NOMO-1 treated with dmso at 0.1 percent for 144 hours (cell line): ENCODE results near the gene RPS21.

ENCODE experiments used
- DNase-seq: peaks from one replicate; lab custom pipeline; 2025; ENCODE audit not compliant: unreplicated experiment; lab: John Stamatoyannopoulos, UW

RPS21 gene

DNA sequence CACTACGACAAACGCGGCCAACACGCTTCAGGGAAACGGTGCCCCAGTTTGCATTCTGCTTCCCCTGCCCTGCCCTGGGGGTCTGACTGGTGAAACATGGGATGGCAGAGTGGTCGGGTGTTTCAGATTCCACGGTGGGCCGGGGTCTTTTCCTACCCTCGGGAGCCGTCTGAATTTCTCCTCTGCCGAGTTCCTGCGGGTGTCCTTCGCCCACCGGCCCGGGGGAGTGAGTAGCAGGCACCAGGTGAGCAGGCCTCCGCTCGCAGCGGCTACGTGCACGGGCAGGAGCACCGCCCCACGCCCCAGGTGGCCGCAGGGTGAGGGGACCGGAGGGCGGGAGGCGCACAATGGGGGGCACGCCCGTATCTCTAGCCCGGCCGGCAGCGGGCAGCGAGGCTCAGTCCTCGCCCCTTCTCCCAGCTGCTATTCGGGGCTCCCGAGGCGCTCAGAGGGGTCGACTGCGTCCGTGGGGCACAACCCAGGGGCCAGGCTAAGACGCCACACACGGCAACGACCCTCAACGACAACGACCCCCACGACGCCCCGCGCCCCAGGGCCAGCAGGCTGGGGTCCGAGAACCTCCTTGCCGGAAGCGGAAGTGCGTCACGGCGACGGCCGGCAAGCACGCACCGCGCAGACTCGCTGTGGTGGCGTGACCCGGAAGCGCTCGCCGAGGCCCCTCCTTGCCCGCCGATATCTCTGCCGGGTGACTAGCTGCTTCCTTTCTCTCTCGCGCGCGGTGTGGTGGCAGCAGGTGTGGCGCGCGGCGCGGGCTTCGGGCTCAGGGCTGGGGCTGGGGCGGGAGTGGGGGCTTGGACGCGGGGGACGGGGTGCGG is at the start of gene RPS21:
RPS21 (plus strand) TSS at position 721 of the 836 bp plus-strand sequence. CDS start 236 bp downstream, outside the sequence.
- DNase-seq, result peak; percentile 87

DNA sequence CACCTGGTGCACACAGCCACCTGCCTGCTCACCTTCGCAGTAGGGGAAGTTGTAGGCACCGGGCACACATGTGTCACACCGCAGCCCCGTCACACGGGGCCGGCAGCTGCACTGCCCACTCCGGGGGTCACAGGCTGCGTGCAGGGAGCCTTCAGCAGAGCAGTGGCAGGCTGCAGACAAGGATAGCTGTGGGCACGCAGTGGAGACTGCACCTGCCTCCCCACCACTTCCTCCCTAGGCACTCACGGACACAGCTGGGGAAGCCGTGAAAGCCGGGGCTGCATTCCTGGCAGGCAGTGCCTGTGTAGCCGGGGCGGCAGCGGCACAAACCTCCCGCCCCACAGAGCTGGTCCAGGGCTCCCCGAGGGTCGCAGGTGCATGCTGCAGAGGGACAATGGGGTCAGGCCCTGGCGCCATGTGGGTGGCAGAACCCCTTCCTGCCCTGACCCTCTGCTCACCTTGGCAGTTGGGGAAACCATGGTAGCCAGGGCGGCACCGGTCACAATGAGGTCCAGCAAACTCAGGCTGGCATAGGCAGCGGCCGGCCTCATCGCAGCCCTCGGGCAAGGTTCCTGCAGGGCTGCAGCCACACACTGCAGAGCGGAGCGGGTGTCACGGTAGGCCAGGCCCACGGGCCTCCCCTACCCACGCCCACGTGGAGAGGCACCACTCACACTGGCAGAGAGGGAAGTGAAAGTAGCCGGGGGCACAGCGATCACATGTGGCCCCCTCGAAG is 49.2 kb upstream of the RPS21 start:
- DNase-seq, result no peak

DNA sequence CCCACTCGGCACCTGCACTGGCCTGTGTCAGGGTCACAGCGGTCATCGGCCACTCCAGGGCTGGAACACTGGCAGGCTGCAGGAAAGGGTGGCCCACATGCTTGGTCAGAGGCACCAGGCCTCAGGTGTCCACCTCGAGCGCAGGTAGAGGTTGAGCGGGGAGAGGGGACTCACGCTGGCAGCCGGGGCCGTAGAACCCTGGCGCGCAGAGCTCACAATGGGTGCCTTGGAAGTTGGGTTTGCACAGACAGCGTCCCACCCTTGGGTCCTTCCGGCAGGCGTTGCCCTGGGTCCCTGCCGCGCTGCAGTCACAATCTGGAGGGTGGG is 48.6 kb upstream of the RPS21 start:
- DNase-seq, result no peak

DNA sequence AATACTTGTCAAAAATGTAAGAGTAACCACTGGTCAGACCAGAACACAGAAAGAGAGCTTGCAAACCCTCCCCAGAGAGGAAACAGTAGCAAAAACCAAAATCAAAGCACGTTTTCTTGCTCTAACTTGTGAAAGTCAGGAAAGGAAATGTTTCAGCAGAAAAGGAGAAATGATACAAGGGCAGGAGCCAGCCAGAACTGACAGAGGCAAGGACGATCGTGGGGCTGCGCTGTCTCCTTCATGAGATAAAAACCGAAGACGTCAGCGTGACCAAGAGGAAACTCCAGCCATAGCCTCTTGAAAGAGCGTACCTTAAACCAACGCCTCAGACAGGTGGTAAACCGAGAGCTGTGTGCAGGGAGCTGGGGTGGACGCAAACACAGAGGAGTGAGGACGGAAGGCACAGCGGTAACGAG is 47.2 kb upstream of the RPS21 start:
- peak; percentile 68 for DNase-seq

DNA sequence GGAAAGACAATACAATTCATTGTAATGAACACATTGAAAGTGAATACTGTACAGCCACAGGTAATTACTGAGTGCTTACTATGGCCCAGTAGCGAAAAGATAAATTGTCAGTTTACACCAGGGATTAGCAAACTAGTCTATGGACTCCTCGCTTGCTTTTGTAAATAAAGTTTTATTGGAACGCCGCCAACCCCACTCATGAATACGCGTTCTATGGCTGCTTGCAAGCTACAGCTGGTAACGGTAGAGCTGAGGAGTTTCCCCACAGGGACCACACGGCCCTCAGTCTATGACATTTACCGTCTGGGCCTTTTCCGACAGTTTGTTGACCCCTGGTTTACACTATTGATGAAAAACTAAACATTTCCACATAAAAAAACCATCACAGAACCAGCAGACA is 44.0 kb upstream of the RPS21 start:
- no peak for DNase-seq

DNA sequence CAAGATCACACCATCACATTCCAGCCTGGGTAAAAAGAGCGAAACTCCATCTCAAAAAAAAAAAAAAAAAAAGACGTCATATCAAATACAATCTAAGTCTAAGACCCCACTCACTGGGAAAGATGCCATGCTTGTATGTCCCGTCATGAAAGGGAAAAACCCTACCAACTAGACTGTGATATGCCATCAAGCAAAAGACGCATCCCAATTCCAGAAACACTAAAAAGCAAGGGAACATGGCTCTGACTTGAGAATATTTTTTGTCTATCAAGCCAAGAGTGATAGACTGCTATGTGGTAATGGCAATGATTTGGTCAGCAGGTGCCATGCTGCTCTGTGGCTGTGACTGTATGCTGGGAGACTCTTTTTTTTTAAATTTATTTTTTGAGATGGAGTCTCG is 42.8 kb upstream of the RPS21 start:
- no peak for DNase-seq

DNA sequence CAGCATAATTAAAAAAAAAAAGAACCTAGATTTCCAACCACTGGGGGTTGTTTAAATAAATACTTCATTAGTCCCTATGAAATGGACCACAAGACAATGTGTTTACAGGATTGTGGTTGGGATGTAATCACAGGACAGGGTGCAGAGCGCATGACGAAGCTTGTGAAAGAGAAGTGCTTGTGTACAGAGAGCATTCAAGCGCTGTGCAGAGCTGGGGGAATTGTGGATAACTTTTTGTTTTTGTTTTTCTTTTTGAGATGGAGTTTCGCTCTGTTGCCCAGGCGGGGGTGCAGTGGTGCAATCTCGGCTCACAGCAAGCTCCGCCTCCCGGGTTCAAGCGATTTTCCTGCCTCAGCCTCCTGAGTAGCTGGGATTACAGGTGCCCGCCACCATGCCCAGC is 42.1 kb upstream of the RPS21 start:
- no peak for DNase-seq

DNA sequence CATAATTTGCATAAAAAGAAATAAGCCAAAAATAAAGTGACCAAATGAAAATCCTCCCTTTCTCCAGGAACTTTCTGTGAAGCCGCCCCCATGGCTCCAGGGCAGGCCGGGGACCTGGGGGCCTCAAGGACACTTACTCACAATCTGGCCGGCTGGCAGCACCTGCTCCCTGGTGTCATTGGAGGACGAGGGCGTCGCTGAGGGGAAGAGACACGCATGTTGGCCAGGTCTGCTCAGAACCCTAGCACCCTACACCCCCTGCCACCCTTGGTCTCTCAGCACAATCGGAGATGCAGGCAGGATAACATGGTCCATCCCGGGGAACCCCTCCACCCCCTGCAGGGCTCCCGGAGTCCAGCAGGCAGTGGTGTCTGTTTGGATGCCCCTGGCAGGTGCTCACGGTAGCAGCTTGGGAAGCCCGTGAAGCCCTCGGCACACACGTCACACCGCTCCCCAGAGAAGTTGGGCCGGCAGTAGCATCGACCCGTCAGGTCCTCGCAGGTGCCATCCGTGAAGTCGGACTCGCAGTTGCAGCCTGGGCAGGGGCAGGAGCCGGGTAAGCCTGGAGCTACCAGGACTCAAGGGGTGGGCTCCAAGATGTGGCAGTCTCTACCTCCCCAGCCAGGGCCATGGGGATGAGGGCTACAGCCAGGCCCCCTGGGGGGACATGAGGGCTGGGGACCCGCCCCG is 41.1 kb upstream of the RPS21 start:
- no peak for DNase-seq

DNA sequence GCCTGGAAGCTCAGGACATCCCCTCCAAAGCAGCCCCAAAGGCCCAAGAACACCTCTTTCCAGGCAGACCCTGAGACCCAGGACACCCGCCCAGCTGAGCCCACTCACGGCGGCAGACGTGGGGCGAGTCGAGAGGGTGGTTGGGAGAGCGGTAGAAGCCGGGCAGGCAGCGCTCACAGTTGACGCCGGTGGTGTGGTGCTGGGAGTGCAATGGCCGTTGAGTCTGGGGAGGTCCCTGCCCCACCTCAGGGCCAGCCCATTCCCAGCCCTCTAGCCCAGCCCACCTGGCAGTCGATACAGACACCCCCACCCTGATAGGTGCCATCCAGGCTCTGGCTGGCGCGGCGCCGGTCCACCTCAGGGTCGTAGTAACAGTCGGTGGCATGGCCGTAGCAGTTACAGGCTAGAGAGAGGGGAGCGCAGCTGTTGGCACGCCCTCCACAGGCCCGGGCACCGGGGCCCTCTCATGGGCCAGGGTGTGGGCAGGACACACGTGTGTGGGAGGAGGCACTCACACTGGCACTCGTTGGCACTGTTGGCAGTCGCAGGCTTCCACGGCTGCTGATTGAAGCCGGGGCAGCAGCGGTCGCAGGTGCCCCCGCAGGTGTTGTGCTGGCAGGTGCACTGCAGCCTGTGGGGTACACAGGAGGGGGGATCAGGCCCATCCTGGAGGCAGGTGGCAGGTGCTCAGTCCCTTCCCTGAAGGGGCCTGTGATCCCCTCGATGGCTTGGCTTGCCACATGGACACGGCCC is 40.3 kb upstream of the RPS21 start:
- DNase-seq, result no peak

DNA sequence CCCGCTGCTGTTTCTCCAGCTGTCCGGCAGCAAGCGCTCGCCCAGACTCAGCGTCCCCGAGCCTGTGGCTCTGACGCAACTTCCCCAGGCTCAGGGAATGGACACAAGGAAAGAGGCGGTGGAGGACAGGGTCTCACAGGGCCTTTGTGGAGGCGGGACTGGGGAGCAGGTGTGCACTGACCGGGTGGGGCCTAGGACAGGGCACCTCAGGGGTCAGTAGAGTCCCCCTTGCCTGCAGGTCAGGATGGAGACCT is 39.8 kb upstream of the RPS21 start:
- no peak for DNase-seq

DNA sequence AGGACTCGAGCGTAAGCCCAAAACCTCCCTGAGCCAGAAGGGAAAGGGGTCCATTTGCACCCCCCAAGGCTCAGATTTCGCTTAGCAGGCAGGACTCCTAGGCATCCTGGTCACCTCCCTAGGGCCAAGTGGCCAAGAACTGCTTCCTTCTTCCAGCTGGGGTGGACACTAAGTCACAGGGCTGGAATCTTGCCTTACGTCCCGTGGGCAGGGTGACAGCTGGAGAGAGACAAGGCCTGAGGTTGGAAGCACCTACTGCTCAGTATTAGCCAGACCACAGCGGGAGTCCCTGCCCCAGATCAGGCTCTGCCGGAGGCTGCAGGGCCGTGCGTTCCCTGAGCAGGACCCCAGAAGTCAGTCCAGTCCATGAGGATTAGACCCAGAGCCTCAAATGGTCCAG is 39.5 kb upstream of the RPS21 start:
- no peak for DNase-seq

DNA sequence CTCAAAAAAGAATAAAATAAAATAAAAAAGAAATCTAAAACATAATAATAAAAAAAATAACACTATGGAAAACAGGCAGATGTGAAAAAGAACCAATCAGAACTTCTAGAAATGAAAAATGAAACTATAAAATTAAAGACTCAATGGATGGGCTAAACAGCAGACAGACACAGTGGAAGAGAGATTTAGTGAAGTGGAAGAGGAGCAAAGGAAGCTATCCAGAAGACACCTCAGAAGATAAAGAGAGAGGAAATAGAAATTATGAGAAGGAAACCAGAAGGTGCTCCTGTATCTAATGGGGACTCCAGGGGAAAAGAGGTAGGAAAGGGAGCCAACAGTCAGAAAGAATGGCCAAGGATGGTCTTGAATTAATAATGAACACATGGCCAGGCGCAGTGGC is 38.3 kb upstream of the RPS21 start:
- no peak for DNase-seq

DNA sequence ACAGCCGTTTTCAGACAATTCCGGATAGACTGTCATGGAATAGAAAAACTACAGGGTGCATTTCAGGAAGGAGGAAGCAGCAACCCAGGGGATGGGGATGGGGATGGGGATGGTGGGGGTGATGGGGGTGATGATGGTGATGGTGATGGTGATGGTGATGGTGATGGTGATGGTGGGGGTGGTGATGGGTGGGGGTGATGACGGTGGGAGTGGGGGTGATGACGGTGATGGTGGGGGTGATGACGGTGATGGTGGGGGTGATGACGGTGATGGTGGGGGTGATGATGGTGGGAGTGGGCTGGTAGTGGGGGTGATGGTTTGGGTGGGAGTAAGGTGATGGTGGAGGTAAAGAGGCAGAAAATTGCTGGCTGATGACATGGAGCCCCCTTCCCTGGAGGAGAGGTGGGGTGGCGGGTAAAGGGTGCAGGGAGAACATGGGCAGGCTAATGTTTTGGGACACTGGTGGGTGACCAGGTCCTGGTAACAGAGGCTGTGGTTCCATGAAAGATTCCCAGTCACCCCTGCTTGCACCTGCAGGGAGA is 37.3 kb upstream of the RPS21 start:
- DNase-seq, result no peak

DNA sequence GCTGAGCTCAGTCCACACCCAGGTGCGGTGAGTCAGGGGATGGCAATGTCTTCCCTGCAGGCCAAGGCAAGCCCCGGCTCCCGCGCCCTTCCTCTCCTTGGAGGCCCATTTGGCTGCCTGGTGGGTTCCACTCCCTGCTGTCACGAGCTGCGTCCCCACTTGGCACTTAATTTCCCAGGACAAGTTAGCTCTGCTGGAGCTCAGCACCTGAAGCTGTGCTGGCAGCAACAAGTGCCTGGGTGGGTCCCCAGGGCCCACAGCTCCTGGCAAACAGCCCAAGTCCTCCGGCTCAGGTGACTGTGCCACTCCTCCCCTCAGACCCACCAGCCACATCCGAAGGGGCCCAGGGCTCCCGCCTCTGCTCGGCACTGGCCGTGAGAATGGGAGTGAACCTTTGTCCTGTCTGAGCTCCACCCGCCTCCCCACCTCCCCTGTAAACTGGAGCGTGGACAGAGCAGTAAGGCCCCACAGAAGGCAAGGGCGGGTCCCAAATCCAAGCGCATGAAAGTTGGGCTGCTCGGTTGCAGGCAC is 36.7 kb upstream of the RPS21 start:
- no peak for DNase-seq

DNA sequence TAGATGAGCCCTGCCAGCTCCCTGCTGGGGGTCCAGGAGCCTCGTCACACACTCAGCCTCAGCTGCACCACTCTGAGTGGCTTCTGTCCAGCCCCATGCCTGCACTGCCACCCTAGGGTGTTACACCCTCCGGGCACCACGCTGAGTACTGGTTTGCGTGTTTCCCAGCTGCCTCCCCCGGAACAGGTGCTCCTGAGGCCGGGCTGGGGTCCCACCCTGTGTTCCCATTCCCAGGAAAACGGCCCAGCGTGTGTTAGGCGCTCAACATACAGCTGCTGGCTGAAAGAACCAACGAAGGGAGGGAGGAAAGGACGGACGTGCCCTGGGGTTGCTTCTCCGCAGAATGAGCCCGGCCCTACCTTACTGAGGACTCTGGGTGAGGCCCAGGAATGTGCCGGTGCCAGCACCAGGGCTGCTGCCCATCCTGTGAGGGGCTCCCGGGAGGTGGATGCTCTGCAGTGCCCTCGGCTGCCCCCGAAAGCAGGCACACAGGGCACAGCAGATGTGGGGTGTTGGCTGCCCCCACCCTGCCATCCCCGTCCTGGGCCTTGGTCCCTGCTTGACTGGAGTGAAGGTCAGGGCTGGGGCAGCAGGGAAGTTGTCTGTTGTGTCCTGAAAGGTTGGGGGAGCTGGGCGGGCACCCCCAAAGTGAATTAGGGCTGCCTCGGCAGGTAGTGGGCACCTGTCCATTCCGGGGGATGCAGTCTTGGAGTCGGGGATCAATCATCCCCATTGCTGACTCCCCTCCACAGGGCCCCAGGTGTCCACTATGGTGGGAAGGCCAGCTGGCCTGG is 36.1 kb upstream of the RPS21 start:
- DNase-seq, result no peak

DNA sequence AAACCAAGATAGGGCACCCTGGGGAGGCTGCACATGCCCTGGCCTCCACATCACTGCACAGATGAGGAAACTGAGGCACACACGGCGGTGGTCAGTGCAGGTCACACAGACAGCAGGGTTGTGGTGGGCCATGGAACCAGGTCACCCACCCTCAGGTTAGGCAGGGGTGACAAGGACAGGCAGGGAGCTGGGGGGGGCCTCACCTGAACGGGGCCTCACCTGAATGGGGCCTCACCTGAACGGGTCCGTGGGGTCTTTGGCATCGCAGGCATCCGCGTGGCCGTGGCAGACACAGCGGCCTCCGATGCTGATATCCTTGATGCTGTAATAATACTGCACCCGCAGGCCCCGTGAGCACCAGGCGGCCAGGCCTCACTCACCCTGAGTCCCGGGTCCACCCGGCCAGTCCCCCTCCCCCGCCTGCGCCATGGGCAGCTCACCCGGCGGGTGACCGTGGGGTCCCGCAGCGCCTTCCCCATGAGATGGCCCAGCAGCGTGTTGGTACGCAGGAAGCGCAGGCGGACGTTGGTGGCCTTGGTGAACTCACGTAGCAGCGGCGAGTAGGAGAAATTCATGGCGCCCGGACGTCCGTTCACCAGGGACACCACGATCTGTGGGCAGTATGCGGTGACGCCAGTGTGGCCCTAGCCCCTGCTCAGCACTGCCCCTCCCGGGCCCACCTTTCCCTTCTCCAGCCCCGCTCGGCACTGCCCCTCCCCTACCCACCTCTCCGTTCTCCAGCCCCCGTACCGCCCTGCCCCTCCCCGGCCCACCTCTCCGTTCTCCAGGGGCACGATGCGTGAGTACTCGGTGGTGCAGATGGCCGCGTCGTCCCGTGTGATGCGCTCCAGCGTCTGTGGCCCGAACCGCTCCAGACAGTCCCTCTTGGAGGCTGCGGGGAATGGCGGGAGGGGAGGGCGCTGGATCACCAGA is 35.2 kb upstream of the RPS21 start:
- no peak for DNase-seq

DNA sequence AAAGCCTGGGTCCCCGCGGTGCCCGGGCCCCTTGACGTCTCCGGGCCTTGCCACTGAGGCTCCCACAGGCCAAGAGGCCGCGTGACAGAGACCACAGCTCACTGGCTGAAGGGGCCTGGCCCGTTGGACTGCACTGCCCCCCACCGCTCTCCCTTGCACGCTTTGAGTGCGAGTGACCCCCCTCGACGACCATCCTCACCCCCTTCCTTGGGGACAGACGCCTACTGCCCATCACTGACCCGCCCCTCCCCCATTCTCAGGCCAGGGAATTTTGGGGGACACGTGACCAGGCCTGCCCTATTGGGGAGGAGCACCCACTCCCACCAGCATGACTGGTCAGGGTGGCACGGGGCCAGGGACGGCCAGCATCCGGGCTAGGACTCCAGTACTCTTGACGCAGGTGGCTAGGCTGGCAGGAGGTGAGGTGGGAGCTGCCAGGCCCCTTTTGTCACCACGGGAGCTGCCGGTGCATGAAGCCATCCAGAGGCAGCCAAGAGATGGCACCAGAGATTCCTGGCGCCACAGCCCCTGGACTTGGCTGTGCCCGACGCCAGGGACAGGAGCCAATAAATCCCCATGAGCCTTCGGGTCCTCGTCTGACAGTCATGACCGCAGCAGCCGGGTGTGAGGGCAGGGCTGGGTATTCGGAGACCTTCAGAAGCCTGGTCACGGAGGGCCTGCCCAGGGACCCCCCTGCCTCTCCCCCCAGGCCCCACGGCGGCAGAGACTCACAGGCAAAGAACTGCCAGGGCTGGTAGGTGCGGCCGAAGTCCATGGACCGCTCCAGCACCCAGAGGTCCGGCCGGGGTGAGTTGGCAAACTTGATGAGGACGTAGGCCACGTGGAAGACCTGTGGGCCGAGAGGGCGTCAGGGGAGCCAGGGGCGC is 34.3 kb upstream of the RPS21 start:
- no peak for DNase-seq
